Panc1 (cell line): ENCODE measurements around the gene DCAF11. TPM values are rescaled to one million over a fixed set of nuclear protein-coding genes. Genes with fewer than 3 reads are reported as not detected.
A peak's percentile ranks its signal among the peaks of the same experiment; 100 is the strongest.

Experiments
- ATAC-seq: fragments of 200-7000 bp; cut with Tn5 transposase; 2 replicates; pipeline ENCODE4 v1.9.1; 2020; ENCODE audit warnings: mild to moderate bottlenecking, moderate library complexity
- BruUV-seq: library from RNA; stranded (reverse); fragments of 400-500 nt; replicated peaks from 2 replicates; lab custom pipeline; 2021; lab: Mats Ljungman, UMichigan
- CTCF ChIA-PET: fragments of 300-600 bp; sonication (Branson Sonifier 250); formaldehyde crosslinking; loops from one replicate; lab custom pipeline; 2022; ENCODE audit warnings: antibody characterized with exemption; lab: Charles Lee
- POLR2A ChIA-PET: fragments of 300-600 bp; sonication (Branson Sonifier 250); formaldehyde crosslinking; loops from one replicate; lab custom pipeline; 2022; ENCODE audit warnings: antibody characterized with exemption; lab: Charles Lee
- DNase-seq: peaks from one replicate; pipeline ENCODE4 v3.0.0-alpha.2; 2010; ENCODE audit warnings: low read depth, low spot score
- H3K27ac ChIP-seq: 2 replicates; pipeline ENCODE4 v1.5.1; 2011; ENCODE audit warnings: mild to moderate bottlenecking, low read length, inconsistent platforms
- H3K27me3 ChIP-seq: fragments of 200-500 bp; sonication (Bioruptor generic); 2 replicates; pipeline ENCODE4 v1.6.0; 2014; ENCODE audit warnings: low read length, inconsistent platforms; ENCODE audit not compliant: control insufficient read depth, insufficient read depth
- H3K36me3 ChIP-seq: fragments of 200-500 bp; sonication (Bioruptor generic); 2 replicates; pipeline ENCODE4 v1.5.1; 2014; ENCODE audit warnings: inconsistent platforms, mild to moderate bottlenecking, low read length, moderate library complexity; ENCODE audit not compliant: control insufficient read depth, insufficient read depth
- H3K4me1 ChIP-seq: 2 replicates; pipeline ENCODE4 v1.5.1; 2011; ENCODE audit warnings: inconsistent platforms, mild to moderate bottlenecking, low read length, moderate library complexity; ENCODE audit not compliant: control insufficient read depth, insufficient read depth
- H3K4me3 ChIP-seq, 2 experiments: 2 replicates each; pipeline ENCODE4 v1.5.1; 2011 to 2012; ENCODE audit warnings: low read depth in 2 of 2, low read length in 2 of 2, mild to moderate bottlenecking in 2 of 2, inconsistent platforms in 1 of 2, moderate library complexity in 1 of 2
- H3K9me3 ChIP-seq: fragments of 200-500 bp; sonication (Bioruptor generic); 2 replicates; pipeline ENCODE4 v1.5.1; 2014; ENCODE audit warnings: low read depth, mild to moderate bottlenecking, inconsistent platforms, low read length, moderate library complexity; ENCODE audit not compliant: control insufficient read depth, insufficient read depth
- POLR2AphosphoS5 ChIP-seq: IDR thresholded peaks from 2 replicates; pipeline ENCODE4 v1.6.1; 2012; ENCODE audit warnings: mild to moderate bottlenecking, low read depth, low read length, moderate library complexity
- REST ChIP-seq, 2 experiments: IDR thresholded peaks; 2 replicates each; pipeline ENCODE4 v1.6.1; 2011 to 2012; ENCODE audit warnings: low read depth in 2 of 2, control low read depth in 1 of 2, low read length in 1 of 2, mild to moderate bottlenecking in 1 of 2, moderate library complexity in 1 of 2; ENCODE audit not compliant: insufficient read depth in 1 of 2
- SIN3A ChIP-seq: IDR thresholded peaks from 2 replicates; pipeline ENCODE4 v1.6.1; 2012; ENCODE audit warnings: low read depth, mild to moderate bottlenecking, low read length, moderate library complexity, borderline replicate concordance; ENCODE audit not compliant: insufficient read depth
- TCF7L2 ChIP-seq: IDR thresholded peaks from 2 replicates; pipeline ENCODE4 v1.6.1; 2011; ENCODE audit warnings: mild to moderate bottlenecking, low read depth, low read length, inconsistent platforms
- in situ Hi-C: cut with HindIII; loops from 2 replicates; pipeline ENCODE4 v1.10.0; 2016; ENCODE audit warnings: low sequenced_read_pairs, low pct_unique_long_range_greater_than_20kb
- intact Hi-C: fragments of 100-400 bp; cut with micrococcal nuclease; formaldehyde crosslinking; loops from one replicate; pipeline ENCODE4 v1.10.0; 2022; ENCODE audit not compliant: unreplicated experiment
- total RNA-seq: library from RNA; stranded (reverse); gene quantifications from one replicate; pipeline ENCODE4 v1.2.1, GENCODE V29; 2021; ENCODE audit not compliant: unreplicated experiment
- TF ChIP-seq, protein P1 (sequence below): fragments of 450-650 bp; IDR thresholded peaks from 2 replicates; pipeline ENCODE4 v1.5.1; 2017; ENCODE audit warnings: mild to moderate bottlenecking

Gene DCAF11
- total RNA-seq, 1 experiment from 2014 or later: 37.4 TPM

DNA sequence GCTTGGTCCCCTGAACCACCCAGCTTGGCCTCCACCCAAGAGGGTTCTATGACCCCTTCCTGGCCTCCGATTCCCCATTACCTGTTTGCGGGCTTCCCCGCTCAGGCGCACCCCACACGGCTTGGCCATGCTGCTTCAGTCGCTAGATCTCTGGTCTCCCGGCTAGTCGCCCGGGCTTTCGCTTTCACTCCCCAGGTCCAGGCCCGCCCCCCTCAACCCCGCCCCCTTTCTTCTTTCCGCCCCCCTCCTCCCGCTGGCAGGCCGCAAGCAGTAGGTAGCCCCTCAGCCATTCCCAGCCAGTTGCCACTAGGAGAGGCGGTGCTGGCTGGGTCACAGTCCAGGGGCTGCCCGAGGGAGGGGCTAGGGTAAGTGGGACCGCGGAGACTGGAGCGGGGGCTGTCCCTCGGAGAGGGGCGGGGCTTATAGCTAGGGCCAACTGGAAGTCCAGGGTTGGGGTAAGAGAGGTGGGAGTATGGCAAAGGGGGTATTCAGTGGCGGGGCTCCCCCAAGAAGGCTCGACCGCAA, 31.9 kb downstream of the DCAF11 start, which contains the start of gene PSME2:
TSS of gene PSME2 (minus strand) at position 158 of the 525 bp plus-strand sequence. CDS start at position 129, 29 bp downstream.
- intact Hi-C loops (no loop called here), in situ Hi-C loops (no loop called here)
- DNase-seq (peak; percentile 38), ATAC-seq (peak; percentile 88)
- no TSS peak for BruUV-seq
- H3K27ac ChIP-seq: peak within 1 kb of the TSS; percentile 94
- TF ChIP-seq SIN3A (no peak), TCF7L2 (no peak), REST (IDR thresholded peaks at IDR 0.05; ENCODE audit: insufficient read depth in 1 of 2, low read depth in 2 of 2, low read length in 1 of 2) (no peak), POLR2AphosphoS5 (no peak)
- TF ChIP-seq, protein P1, sequence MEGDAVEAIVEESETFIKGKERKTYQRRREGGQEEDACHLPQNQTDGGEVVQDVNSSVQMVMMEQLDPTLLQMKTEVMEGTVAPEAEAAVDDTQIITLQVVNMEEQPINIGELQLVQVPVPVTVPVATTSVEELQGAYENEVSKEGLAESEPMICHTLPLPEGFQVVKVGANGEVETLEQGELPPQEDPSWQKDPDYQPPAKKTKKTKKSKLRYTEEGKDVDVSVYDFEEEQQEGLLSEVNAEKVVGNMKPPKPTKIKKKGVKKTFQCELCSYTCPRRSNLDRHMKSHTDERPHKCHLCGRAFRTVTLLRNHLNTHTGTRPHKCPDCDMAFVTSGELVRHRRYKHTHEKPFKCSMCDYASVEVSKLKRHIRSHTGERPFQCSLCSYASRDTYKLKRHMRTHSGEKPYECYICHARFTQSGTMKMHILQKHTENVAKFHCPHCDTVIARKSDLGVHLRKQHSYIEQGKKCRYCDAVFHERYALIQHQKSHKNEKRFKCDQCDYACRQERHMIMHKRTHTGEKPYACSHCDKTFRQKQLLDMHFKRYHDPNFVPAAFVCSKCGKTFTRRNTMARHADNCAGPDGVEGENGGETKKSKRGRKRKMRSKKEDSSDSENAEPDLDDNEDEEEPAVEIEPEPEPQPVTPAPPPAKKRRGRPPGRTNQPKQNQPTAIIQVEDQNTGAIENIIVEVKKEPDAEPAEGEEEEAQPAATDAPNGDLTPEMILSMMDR: no peak
- peak within 1 kb of the TSS; percentile 87 to 96 for H3K4me3 ChIP-seq
- H3K9me3 ChIP-seq: no peaks in the 10 kb centered on the region
- H3K4me1 ChIP-seq: peaks cover 6% of the 10 kb centered on the region; the same call in 1 of the 2 replicates
- ChIA-PET POLR2A (interaction anchor here (0.9 to 1.0 kb wide), 2 partner anchors 9 to 32 kb away, joined by 3 to 5 read pairs; partner anchors contain the start of genes DCAF11 and NRL), CTCF (interaction anchor here (1.4 kb wide), 1 partner anchor 38 kb away, joined by 3 read pairs; no protein-coding TSS in a partner anchor)
- peaks cover 3% of the 10 kb centered on the region for H3K36me3 ChIP-seq
- H3K27me3 ChIP-seq: no peaks in the 10 kb centered on the region

GRCh38 chr14:24146978-24147760, 32.6 kb downstream of the DCAF11 start, which contains the start of gene RNF31:
TSS of gene RNF31 (plus strand) at chr14:24147498. CDS start at chr14:24147699, 201 bp downstream.
- H3K9me3 ChIP-seq: no peaks in the 10 kb centered on the region
- H3K36me3 ChIP-seq: peaks cover 3% of the 10 kb centered on the region
- in situ Hi-C loops: no loop called here

More at GRCh38 chr14:24146978-24147760, 32.6 kb downstream of the DCAF11 start, which contains the start of gene RNF31:
- POLR2A ChIA-PET: interaction anchor here (0.9 to 1.0 kb wide), 2 partner anchors 10 to 33 kb away, joined by 3 to 5 read pairs; partner anchors contain the start of genes DCAF11 and NRL
- TF ChIP-seq SIN3A: no peak
- TF ChIP-seq, protein P1: no peak
- no peak for TF ChIP-seq TCF7L2
- TF ChIP-seq REST (IDR thresholded peaks at IDR 0.05; ENCODE audit: insufficient read depth in 1 of 2, low read depth in 2 of 2, low read length in 1 of 2): no peak
- TF ChIP-seq POLR2AphosphoS5: peak; percentile 50; the same call in 1 of the 2 replicates
- peak within 1 kb of the TSS; percentile 94 for H3K27ac ChIP-seq
- H3K4me1 ChIP-seq: peaks cover 6% of the 10 kb centered on the region; the same call in 1 of the 2 replicates
- peak; percentile 93 for ATAC-seq
- no TSS peak for BruUV-seq
- peak within 1 kb of the TSS; percentile 87 to 96 for H3K4me3 ChIP-seq
- peak; percentile 81 for DNase-seq
- H3K27me3 ChIP-seq: no peaks in the 10 kb centered on the region
- intact Hi-C loops: no loop called here
- CTCF ChIA-PET: interaction anchor here (1.4 kb wide), 1 partner anchor 38 kb away, joined by 3 read pairs; no protein-coding TSS in a partner anchor
